Stimulated activated naive CD4-positive, alpha-beta T cell (primary cell): ENCODE results near the gene PINK1.
"Not testable (repeated sequence)": the region's sequence is repeated elsewhere in the genome, so short reads cannot be mapped to it uniquely, and the experiment has no call there.

Experiments used
- DNase-seq, 6 experiments: peaks; one replicate each; lab custom pipeline; 2025; lab: John Stamatoyannopoulos, UW

PINK1 gene

GRCh38 chr1:20633190-20634064 is at the start of gene PINK1:
PINK1 (plus strand) TSS chr1:20633458; CDS start chr1:20633549, 91 bp downstream.
- DNase-seq: peak; percentile 78 to 95 (median 84)

- no peak for DNase-seq
Measured at GRCh38 chr1:20584890-20585289, 48.4 kb upstream of the PINK1 start.

- no peak for DNase-seq
Measured at GRCh38 chr1:20586953-20587660, 46.2 kb upstream of the PINK1 start.

- no peak for DNase-seq
Measured at GRCh38 chr1:20587661-20588053, 45.6 kb upstream of the PINK1 start.

GRCh38 chr1:20588634-20589225 is 44.5 kb upstream of the PINK1 start, which contains the start of gene CDA:
CDA (plus strand) TSS chr1:20589097; CDS start chr1:20589130, 33 bp downstream.
- no peak for DNase-seq

GRCh38 chr1:20589331-20590278 is 43.7 kb upstream of the PINK1 start:
- no peak for DNase-seq

GRCh38 chr1:20590306-20590777 is 42.9 kb upstream of the PINK1 start:
- no peak for DNase-seq

- no peak for DNase-seq
Measured at GRCh38 chr1:20593756-20594155, 39.5 kb upstream of the PINK1 start.

- no peak for DNase-seq
Measured at GRCh38 chr1:20594746-20595145, 38.5 kb upstream of the PINK1 start.

GRCh38 chr1:20596106-20596505 is 37.2 kb upstream of the PINK1 start:
- DNase-seq: no peak

GRCh38 chr1:20597650-20598049 is 35.6 kb upstream of the PINK1 start:
- no peak for DNase-seq

- no peak for DNase-seq
Measured at GRCh38 chr1:20600156-20600555, 33.1 kb upstream of the PINK1 start.

GRCh38 chr1:20601129-20601825 is 32.0 kb upstream of the PINK1 start:
- DNase-seq: no peak

GRCh38 chr1:20602851-20603450 is 30.3 kb upstream of the PINK1 start:
- DNase-seq: no peak

GRCh38 chr1:20603504-20604464 is 29.5 kb upstream of the PINK1 start:
- DNase-seq: no peak

GRCh38 chr1:20604678-20605077 is 28.6 kb upstream of the PINK1 start:
- no peak for DNase-seq

GRCh38 chr1:20606801-20607570 is 26.3 kb upstream of the PINK1 start:
- DNase-seq: not testable (repeated sequence)

- no peak for DNase-seq
Measured at GRCh38 chr1:20609541-20609940, 23.7 kb upstream of the PINK1 start.
